Fibroblast of skin of left quadriceps (primary cell): ENCODE data around the gene BRME1.
A peak's percentile ranks its signal among the peaks of the same experiment; 100 is the strongest.
"Not testable (repeated sequence)": the region's sequence is repeated elsewhere in the genome, so short reads cannot be mapped to it uniquely, and the experiment has no call there.

Source experiments
- DNase-seq, 2 experiments: peaks; one replicate each; pipeline ENCODE4 v3.0.0-alpha.2; 2013; ENCODE audit warnings: low read depth in 2 of 2

Gene BRME1

GRCh38 chr19:13926715-13927114 lies 20.8 kb upstream of the BRME1 start:
- DNase-seq: no peak

GRCh38 chr19:13926010-13926409 lies 20.1 kb upstream of the BRME1 start:
- no peak for DNase-seq

GRCh38 chr19:13923194-13923987 lies 17.5 kb upstream of the BRME1 start:
- no peak for DNase-seq

GRCh38 chr19:13922118-13922517 lies 16.2 kb upstream of the BRME1 start:
- DNase-seq: not testable (repeated sequence)

GRCh38 chr19:13920940-13921747 lies 15.2 kb upstream of the BRME1 start:
- peak in 1 of 2 experiments; percentile 10 for DNase-seq

GRCh38 chr19:13920524-13920923 lies 14.6 kb upstream of the BRME1 start:
- DNase-seq: no peak

GRCh38 chr19:13918726-13919411 lies 13.0 kb upstream of the BRME1 start:
- DNase-seq: no peak

GRCh38 chr19:13917888-13918406 lies 12.0 kb upstream of the BRME1 start:
- DNase-seq: no peak

- no peak for DNase-seq
Observed at GRCh38 chr19:13914777-13915176, 8.9 kb upstream of the BRME1 start.

- no peak for DNase-seq
Observed at GRCh38 chr19:13913352-13913751, 7.4 kb upstream of the BRME1 start.

- no peak for DNase-seq
Observed at GRCh38 chr19:13909430-13909829, 3.5 kb upstream of the BRME1 start.

- no peak for DNase-seq
Observed at GRCh38 chr19:13908674-13909073, 2.8 kb upstream of the BRME1 start.

GRCh38 chr19:13906910-13907309 lies 993 bp upstream of the BRME1 start:
- DNase-seq: no peak

GRCh38 chr19:13906521-13906904 lies 596 bp upstream of the BRME1 start:
- DNase-seq: no peak

- no peak for DNase-seq
Observed at GRCh38 chr19:13902993-13903555, 2.8 kb downstream of the BRME1 start.

- DNase-seq: no peak
Observed at GRCh38 chr19:13899912-13900584, 5.9 kb downstream of the BRME1 start.

GRCh38 chr19:13899393-13899792 lies 6.5 kb downstream of the BRME1 start:
- DNase-seq: no peak

- DNase-seq: no peak
Observed at GRCh38 chr19:13896227-13896626, 9.7 kb downstream of the BRME1 start.

GRCh38 chr19:13894552-13894951 lies 11.4 kb downstream of the BRME1 start:
- DNase-seq: no peak

- no peak for DNase-seq
Observed at GRCh38 chr19:13892870-13893269, 13.0 kb downstream of the BRME1 start.

- no peak for DNase-seq
Observed at GRCh38 chr19:13890136-13890535, 15.8 kb downstream of the BRME1 start.
